GM19193 (cell line): ENCODE measurements around the gene RANBP3.

ENCODE experiments used
- POLR2A ChIP-seq: IDR thresholded peaks from 4 replicates; pipeline ENCODE4 v1.6.1; 2011; ENCODE audit not compliant: insufficient read depth, insufficient read length; ENCODE audit errors: extremely low read depth

RANBP3 gene

DNA sequence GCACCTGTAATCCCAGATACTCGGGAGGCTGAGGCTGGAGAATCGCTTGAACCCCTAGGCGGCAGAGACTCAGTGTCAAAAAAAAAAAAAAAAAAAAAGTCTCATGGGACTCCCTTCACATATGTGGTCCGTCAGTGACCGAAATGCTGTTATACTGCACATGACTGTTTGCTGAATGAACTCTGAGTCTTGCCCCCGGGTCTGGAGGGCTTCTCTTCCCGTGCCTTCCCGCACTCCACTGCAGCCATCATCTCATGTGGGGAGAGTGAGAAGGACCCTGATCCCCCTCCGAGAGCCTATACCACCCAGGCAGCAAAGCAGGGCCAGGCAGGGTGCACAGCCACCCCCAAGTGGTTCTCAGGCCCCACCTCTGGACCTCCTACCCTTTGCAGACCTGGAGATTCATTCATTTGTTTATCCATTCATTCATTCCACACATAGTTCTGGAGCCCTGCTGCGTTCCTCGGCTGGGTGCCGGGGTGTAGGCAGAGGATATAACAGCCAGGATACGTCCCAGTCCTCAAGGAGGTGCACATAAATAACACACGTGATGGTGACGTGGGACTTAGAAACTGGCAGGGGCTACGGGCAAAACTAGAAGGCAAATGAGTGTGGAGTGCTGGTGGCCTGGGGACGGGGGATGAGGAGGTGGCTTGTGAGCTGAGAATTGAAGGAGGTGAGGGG lies 88.5 kb downstream of the RANBP3 start:
- no peak for TF ChIP-seq POLR2A

DNA sequence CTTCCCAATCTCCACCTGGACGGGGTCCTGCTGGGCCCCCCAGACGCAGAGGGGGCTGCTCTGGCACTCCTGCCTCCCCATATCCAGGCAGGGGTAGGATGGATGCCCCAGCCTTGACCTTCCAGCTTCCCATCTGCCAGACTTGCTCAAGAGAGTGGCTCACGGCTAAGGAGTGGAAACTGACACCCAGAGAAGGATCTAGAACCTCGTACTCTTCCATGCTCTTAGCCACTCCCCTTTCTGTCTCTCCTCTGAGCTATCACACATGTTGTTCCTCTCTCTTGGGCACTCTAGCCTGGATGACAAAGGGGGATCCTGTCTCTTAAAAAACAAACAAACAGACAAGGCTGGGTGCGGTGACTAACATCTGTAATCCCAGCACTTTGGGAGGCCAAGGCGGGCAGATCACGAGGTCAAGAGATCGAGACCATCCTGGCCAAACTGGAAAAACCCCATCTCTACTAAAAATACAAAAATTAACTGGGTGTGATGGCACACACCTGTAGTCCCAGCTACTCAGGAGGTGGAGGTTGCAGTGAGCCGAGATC lies 95.4 kb downstream of the RANBP3 start:
- TF ChIP-seq POLR2A = no peak

- TF ChIP-seq POLR2A = no peak
These were observed 96.2 kb downstream of the RANBP3 start for GRCh38 chr19:5881543-5882299.

GRCh38 chr19:5880604-5881078 lies 97.3 kb downstream of the RANBP3 start:
- TF ChIP-seq POLR2A = no peak

DNA sequence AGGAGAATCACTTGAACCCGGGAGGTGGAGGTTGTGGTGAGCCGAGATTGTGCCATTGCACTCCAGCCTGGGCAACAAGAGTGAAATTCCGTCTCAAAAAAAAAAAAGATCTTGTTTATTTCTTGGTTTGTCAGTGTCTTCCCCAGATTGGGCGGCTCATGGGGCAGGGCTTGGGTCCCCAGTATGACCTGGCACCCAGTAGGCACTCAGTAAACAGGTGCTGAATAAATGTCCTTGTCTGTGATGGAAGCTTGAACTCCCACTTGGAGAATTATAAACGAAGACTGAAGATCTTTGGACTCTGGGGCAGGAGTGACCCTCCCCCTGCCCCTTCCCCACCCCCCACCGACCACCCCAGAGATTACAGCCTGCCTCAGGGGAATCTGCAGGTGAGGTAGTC lies 97.7 kb downstream of the RANBP3 start:
- no peak for TF ChIP-seq POLR2A

DNA sequence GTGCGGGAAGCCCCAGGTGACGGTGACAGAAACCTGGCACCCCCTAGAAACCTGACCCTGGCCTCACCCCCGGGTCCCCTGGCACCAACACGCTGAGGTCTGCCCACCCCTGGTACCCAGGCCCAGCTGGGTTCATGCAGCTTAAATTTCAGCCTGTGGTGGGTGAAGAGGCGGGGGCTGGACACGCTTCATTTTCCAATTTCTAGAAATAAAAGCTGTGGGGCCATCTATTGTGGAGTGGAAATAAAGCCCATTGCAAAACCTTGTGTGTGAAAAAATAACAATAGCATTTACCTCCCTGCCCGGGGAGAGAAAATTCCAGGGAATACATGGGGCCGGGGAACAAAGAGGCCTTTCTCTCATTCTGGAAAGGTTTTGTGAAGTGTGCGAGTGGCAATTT lies 100.1 kb downstream of the RANBP3 start:
- no peak for TF ChIP-seq POLR2A

GRCh38 chr19:5877427-5877826 lies 100.5 kb downstream of the RANBP3 start:
- TF ChIP-seq POLR2A = no peak

GRCh38 chr19:5873617-5874199 lies 104.2 kb downstream of the RANBP3 start:
- TF ChIP-seq POLR2A = no peak

GRCh38 chr19:5870986-5871394 lies 107.0 kb downstream of the RANBP3 start:
- no peak for TF ChIP-seq POLR2A

DNA sequence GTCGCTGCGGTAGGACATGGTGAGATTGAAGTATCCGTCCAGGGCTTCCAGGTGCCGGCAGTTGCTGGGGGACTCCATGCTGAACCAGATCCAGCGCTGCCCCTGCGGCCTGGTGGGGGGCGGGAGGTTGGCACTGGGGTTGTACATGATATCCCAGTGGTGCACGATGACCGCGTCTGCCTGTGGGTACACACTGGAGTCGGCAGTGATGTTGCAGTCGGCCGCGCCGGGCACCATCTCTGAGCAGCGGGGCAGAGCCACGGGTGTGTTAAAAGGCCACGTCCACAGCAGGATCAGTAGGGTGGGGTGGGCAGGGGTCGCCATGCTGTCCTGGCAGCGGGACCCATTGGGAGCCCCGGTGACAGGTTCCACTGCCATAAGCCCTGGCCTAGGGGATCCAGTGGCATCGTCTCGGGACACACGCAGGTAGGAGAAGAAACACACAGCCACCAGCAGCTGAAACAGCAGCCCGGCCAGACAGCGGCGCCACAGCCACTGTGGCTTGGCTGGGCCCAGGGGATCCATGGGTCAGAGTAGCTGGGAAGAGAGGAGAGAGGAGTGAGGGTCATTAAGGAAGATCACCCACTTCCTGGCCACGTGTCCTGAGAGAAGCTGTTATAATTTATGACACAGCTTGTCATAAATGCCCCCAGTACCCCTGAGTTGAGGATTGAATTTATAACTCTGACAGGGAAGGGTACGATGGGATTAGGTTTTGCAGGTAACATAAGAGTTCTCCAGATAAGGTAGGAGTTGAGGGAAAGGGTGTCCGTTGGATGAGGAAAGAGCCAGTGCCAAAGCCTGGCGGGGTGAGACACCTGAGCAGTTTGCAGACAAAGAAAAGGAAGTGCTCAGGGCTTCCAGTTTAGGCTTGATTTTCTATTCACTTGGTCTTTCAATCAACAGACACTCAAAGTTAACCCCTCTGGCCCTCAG lies 110.5 kb downstream of the RANBP3 start:
- no peak for TF ChIP-seq POLR2A
